A549 (cell line): Measurements from ENCODE around the gene METTL14. TPM values are rescaled to one million over a fixed set of nuclear protein-coding genes. Genes with fewer than 3 reads are reported as not detected.

Source experiments
- ATAC-seq, 2 experiments: fragments of 200-7000 bp in 1 of 2; fragments of >200 bp in 1 of 2; cut with Nextera tagmentation in 1 of 2; cut with Tn5 transposase in 1 of 2; 3 replicates each; pipeline versions ENCODE4 v1.8.0 to v1.9.1; 2018 to 2020; ENCODE audit warnings: mild to moderate bottlenecking in 1 of 2, moderate library complexity in 1 of 2
- CTCF ChIA-PET: fragments of 300-600 bp; sonication (Branson Sonifier 250); formaldehyde crosslinking; extraction: SDS; loops from one replicate; lab custom pipeline; 2021; ENCODE audit warnings: antibody characterized with exemption, inconsistent platforms; lab: Yijun Ruan, JAX
- POLR2A ChIA-PET: fragments of 350-600 bp; formaldehyde crosslinking; extraction: SDS; loops from one replicate; lab custom pipeline; 2021; ENCODE audit warnings: antibody characterized with exemption, inconsistent platforms; lab: Yijun Ruan, JAX
- DNase-seq, 2 experiments: peaks; one replicate each; pipeline versions ENCODE4 v3.0.0 to v3.0.0-alpha.2; 2011 to 2016; ENCODE audit warnings: low read depth in 1 of 2, low spot score in 1 of 2
- FAIRE-seq: peaks from 2 replicates; lab custom pipeline; 2011; peaks lifted over from hg19 to GRCh38; lab: Jason Lieb, UNC
- H3K27ac ChIP-seq, 2 experiments: fragments of >200 bp; sonication (Bioruptor Twin); formaldehyde crosslinking; 3 replicates each; pipeline ENCODE4 v1.5.1; 2016 to 2017
- H3K4me1 ChIP-seq: fragments of >200 bp; sonication (Bioruptor Twin); formaldehyde crosslinking; 3 replicates; pipeline ENCODE4 v1.6.1; 2016
- H3K4me2 ChIP-seq: fragments of >200 bp; sonication (Bioruptor Twin); formaldehyde crosslinking; 3 replicates; pipeline ENCODE4 v1.6.1; 2016
- H3K4me3 ChIP-seq: fragments of >200 bp; sonication (Bioruptor Twin); formaldehyde crosslinking; 3 replicates; pipeline ENCODE4 v1.5.1; 2016
- H3K9me3 ChIP-seq: fragments of >200 bp; sonication (Bioruptor Twin); formaldehyde crosslinking; 3 replicates; pipeline ENCODE4 v1.6.1; 2016
- ATOH8 ChIP-seq: fragments of 250-450 bp; sonication (Bioruptor Pico); IDR thresholded peaks from 2 replicates; pipeline ENCODE4 v1.5.0; 2020; ENCODE audit warnings: low read depth, mild to moderate bottlenecking, moderate library complexity
- BHLHE40 ChIP-seq: IDR thresholded peaks from 2 replicates; pipeline ENCODE4 v1.6.1; 2012; ENCODE audit warnings: low read depth, low read length, inconsistent platforms
- CBX8 ChIP-seq: fragments of 200-600 bp; sonication (generic); IDR thresholded peaks from 2 replicates; pipeline ENCODE4 v1.6.1; 2016
- CTCF ChIP-seq: fragments of >200 bp; sonication (Bioruptor Twin); formaldehyde crosslinking; IDR thresholded peaks from 3 replicates; pipeline ENCODE4 v1.5.1; 2016
- E2F6 ChIP-seq: IDR thresholded peaks from 2 replicates; pipeline ENCODE4 v1.6.1; 2012; ENCODE audit warnings: low read depth, borderline replicate concordance
- EHF ChIP-seq: fragments of 250-450 bp; sonication (Bioruptor Pico); IDR thresholded peaks from 2 replicates; pipeline ENCODE4 v1.5.0; 2020; ENCODE audit warnings: mild to moderate bottlenecking
- EHMT2 ChIP-seq: fragments of 200-600 bp; sonication (generic); IDR thresholded peaks from 2 replicates; pipeline ENCODE4 v1.6.1; 2016; ENCODE audit warnings: antibody characterized with exemption, low read depth, mild to moderate bottlenecking, moderate library complexity
- ESRRA ChIP-seq: fragments of 150-350 bp; IDR thresholded peaks from 2 replicates; pipeline ENCODE4 v1.6.1; 2014; ENCODE audit warnings: mild to moderate bottlenecking, low read length, borderline replicate concordance
- FOSB ChIP-seq: fragments of 250-450 bp; sonication (Bioruptor Pico); IDR thresholded peaks from 2 replicates; pipeline ENCODE4 v1.5.0; 2020; ENCODE audit warnings: mild to moderate bottlenecking, moderate library complexity
- FOSL2 ChIP-seq, 2 experiments: fragments of 450-650 bp in 1 of 2; fragments of >200 bp in 1 of 2; sonication (Bioruptor Twin) in 1 of 2; formaldehyde crosslinking; IDR thresholded peaks; 2 replicates each; pipeline versions ENCODE4 v1.5.0 to v1.6.1; 2016 to 2020; ENCODE audit warnings: mild to moderate bottlenecking in 1 of 2, moderate library complexity in 1 of 2
- FOXS1 ChIP-seq: fragments of 250-450 bp; sonication (Bioruptor Pico); IDR thresholded peaks from 2 replicates; pipeline ENCODE4 v1.5.0; 2020; ENCODE audit warnings: mild to moderate bottlenecking, moderate library complexity
- GATA3 ChIP-seq: IDR thresholded peaks from 2 replicates; pipeline ENCODE4 v1.6.1; 2012; ENCODE audit warnings: borderline replicate concordance
- HDAC2 ChIP-seq: fragments of 200-600 bp; sonication (generic); IDR thresholded peaks from 2 replicates; pipeline ENCODE4 v1.6.1; 2016
- HOXB13 ChIP-seq: fragments of 250-450 bp; sonication (Bioruptor Pico); IDR thresholded peaks from 2 replicates; pipeline ENCODE4 v1.5.0; 2020; ENCODE audit warnings: low read depth, mild to moderate bottlenecking, moderate library complexity
- HOXB5 ChIP-seq: fragments of 250-450 bp; sonication (Bioruptor Pico); IDR thresholded peaks from 2 replicates; pipeline ENCODE4 v1.5.0; 2020; ENCODE audit warnings: mild to moderate bottlenecking, moderate library complexity
- KDM5A ChIP-seq: fragments of 200-600 bp; sonication (generic); IDR thresholded peaks from 2 replicates; pipeline ENCODE4 v1.6.1; 2016; ENCODE audit warnings: antibody characterized with exemption, mild to moderate bottlenecking
- NFE2L2 ChIP-seq: fragments of 150-350 bp; conservative IDR thresholded peaks from 2 replicates; pipeline ENCODE4 v1.6.1; 2014; ENCODE audit warnings: low read length
- NPAS2 ChIP-seq: fragments of 250-450 bp; sonication (Bioruptor Pico); IDR thresholded peaks from 2 replicates; pipeline ENCODE4 v1.8.0; 2022; ENCODE audit warnings: mild to moderate bottlenecking, moderate library complexity, borderline replicate concordance
- NR3C1 ChIP-seq: fragments of >200 bp; sonication (Bioruptor Twin); formaldehyde crosslinking; IDR thresholded peaks from 3 replicates; pipeline ENCODE4 v1.6.1; 2017
- PHF8 ChIP-seq: fragments of 200-600 bp; sonication (generic); IDR thresholded peaks from 2 replicates; pipeline ENCODE4 v1.6.1; 2016; ENCODE audit warnings: low read depth, mild to moderate bottlenecking, antibody characterized with exemption, moderate library complexity, borderline replicate concordance
- POLR2AphosphoS2 ChIP-seq: conservative IDR thresholded peaks from 2 replicates; pipeline ENCODE4 v1.6.1; 2012; ENCODE audit warnings: low read length, improper control_type of control experiment, inconsistent platforms
- RAD21 ChIP-seq, 2 experiments: fragments of >200 bp in 1 of 2; sonication (Bioruptor Twin) in 1 of 2; formaldehyde crosslinking in 1 of 2; IDR thresholded peaks in 1 of 2; conservative IDR thresholded peaks in 1 of 2; 2 replicates in 1 of 2; 3 replicates in 1 of 2; pipeline ENCODE4 v1.6.1; 2012 to 2018; ENCODE audit warnings: inconsistent platforms in 1 of 2
- RARB ChIP-seq: fragments of 250-450 bp; sonication (Bioruptor Pico); IDR thresholded peaks from 2 replicates; pipeline ENCODE4 v1.8.0; 2021; ENCODE audit warnings: mild to moderate bottlenecking, moderate library complexity
- RFX5 ChIP-seq: fragments of 450-650 bp; IDR thresholded peaks from 2 replicates; pipeline ENCODE4 v1.7.1; 2014; ENCODE audit warnings: antibody characterized with exemption, mild to moderate bottlenecking, moderate library complexity
- SMC3 ChIP-seq: fragments of >200 bp; sonication (Bioruptor Twin); formaldehyde crosslinking; IDR thresholded peaks from 3 replicates; pipeline ENCODE4 v1.6.1; 2018; ENCODE audit warnings: inconsistent platforms
- SREBF2 ChIP-seq: fragments of 450-650 bp; IDR thresholded peaks from 2 replicates; pipeline ENCODE4 v1.6.1; 2014; ENCODE audit warnings: mild to moderate bottlenecking, moderate library complexity
- USF2 ChIP-seq: fragments of 450-650 bp; IDR thresholded peaks from 2 replicates; pipeline ENCODE4 v1.6.1; 2014; ENCODE audit warnings: antibody characterized with exemption
- ZC3H11A ChIP-seq: fragments of 450-650 bp; IDR thresholded peaks from 2 replicates; pipeline ENCODE4 v1.6.1; 2014; ENCODE audit warnings: antibody characterized with exemption, mild to moderate bottlenecking
- ZSCAN20 ChIP-seq: fragments of 250-450 bp; sonication (Bioruptor Pico); IDR thresholded peaks from 2 replicates; pipeline ENCODE4 v1.8.0; 2022; ENCODE audit warnings: mild to moderate bottlenecking, moderate library complexity
- WGBS: methylation state at CpG from one replicate; pipeline ENCODE4 v1.1.6; 2017; ENCODE audit errors: missing lambda C conversion rate; 5-methylcytosine and 5-hydroxymethylcytosine counted together
- polyA plus RNA-seq, 4 experiments: library from polyadenylated mRNA; depleted of rRNA in 3 of 4; stranded (reverse); fragments of >200 nt; fragmentation: RNase III in 1 of 4; extraction: RNeasy Plus Mini Kit Qiagen cat#74134 plus additional on column Dnase treatment in 1 of 4; gene quantifications; 2 replicates in 3 of 4; 3 replicates in 1 of 4; pipeline ENCODE4 v1.2.3, GENCODE V29; 2011 to 2017

METTL14 gene
- polyA plus RNA-seq, 2 of the 4 experiments (the other 2 are of a cell fraction): 20.9 to 25.2 TPM

- 82% methylated on average over 4 of the region's 4 CpGs for WGBS
- H3K9me3 ChIP-seq: no peaks in the 10 kb centered on the region
- CTCF ChIA-PET: interaction anchor here (0.5 kb wide), 1 partner anchor 268 kb away, joined by 3 read pairs; no protein-coding TSS in a partner anchor
- H3K27ac ChIP-seq: no peak overlapping the region
- FAIRE-seq (no peak), DNase-seq (no peak), ATAC-seq (no peak)
- H3K4me1 ChIP-seq: no peaks in the 10 kb centered on the region
- no peak for TF ChIP-seq GATA3
- TF ChIP-seq NFE2L2: no peak
- no peak for TF ChIP-seq POLR2AphosphoS2
- TF ChIP-seq FOXS1 (CRISPR knock-in tag): no peak
- TF ChIP-seq CBX8: no peak
- no peak for TF ChIP-seq HOXB5 (CRISPR knock-in tag)
- no peak for TF ChIP-seq ESRRA
- no peak for TF ChIP-seq ZSCAN20 (CRISPR knock-in tag)
- TF ChIP-seq SMC3: no peak
- no peak for TF ChIP-seq ATOH8
- TF ChIP-seq SREBF2: no peak
- TF ChIP-seq CTCF: no peak
- TF ChIP-seq EHMT2: no peak
- no peak overlapping the region for H3K4me3 ChIP-seq
- no peak overlapping the region for H3K4me2 ChIP-seq
- POLR2A ChIA-PET: no interaction called here
These were observed 58.7 kb downstream of the METTL14 start for GRCh38 chr4:118743867-118744266.

- no peaks in the 10 kb centered on the region for H3K9me3 ChIP-seq
- H3K4me2 ChIP-seq: no peak overlapping the region
- TF ChIP-seq FOXS1 (CRISPR knock-in tag) (no peak), EHF (no peak), RAD21 (conservative IDR thresholded peaks at IDR 0.05 in 1 of 2, IDR thresholded peaks at IDR 0.05 in 1 of 2) (no peak), HOXB13 (CRISPR knock-in tag) (no peak), RFX5 (no peak), RARB (CRISPR knock-in tag) (no peak), KDM5A (no peak)
- FAIRE-seq (no peak), DNase-seq (no peak), ATAC-seq (no peak)
- 83% methylated on average over 3 of the region's 3 CpGs for WGBS
- ChIA-PET POLR2A (no interaction called here), CTCF (interaction anchor here (1.7 kb wide), 1 partner anchor 223 kb away, joined by 4 read pairs; no protein-coding TSS in a partner anchor)
- no peak overlapping the region for H3K27ac ChIP-seq
- H3K4me3 ChIP-seq: no peak overlapping the region
- H3K4me1 ChIP-seq: no peaks in the 10 kb centered on the region
These were observed 60.2 kb downstream of the METTL14 start for GRCh38 chr4:118745357-118745756.

GRCh38 chr4:118746251-118746919, 61.2 kb downstream of the METTL14 start:
- no peak for ATAC-seq
- Histone ChIP-seq H3K4me3 (no peak overlapping the region), H3K27ac (no peak overlapping the region), H3K4me1 (no peaks in the 10 kb centered on the region), H3K9me3 (no peaks in the 10 kb centered on the region)
- 85% methylated on average over 2 of the region's 2 CpGs for WGBS
- CTCF ChIA-PET: interaction anchor here (0.9 to 1.7 kb wide), 6 partner anchors 8 to 222 kb away, joined by 3 to 5 read pairs (median 4); partner anchors contain the start of gene SYNPO2
- TF ChIP-seq HDAC2 (no peak), FOSB (no peak), ZSCAN20 (CRISPR knock-in tag) (no peak), ZC3H11A (no peak), NPAS2 (no peak), USF2 (no peak), PHF8 (no peak), BHLHE40 (no peak), E2F6 (no peak), FOSL2 (IDR thresholded peaks at IDR 0.05) (no peak), FOSL2 (CRISPR knock-in tag; IDR thresholded peaks at IDR 0.05) (no peak), RFX5 (no peak), NR3C1 (no peak)
- TF ChIP-seq, all 56 proteins: peak for 0
- POLR2A ChIA-PET: no interaction called here
- no peak overlapping the region for H3K4me2 ChIP-seq
- DNase-seq (no peak), FAIRE-seq (no peak)
